SW480 (cell line): Measurements from ENCODE around the gene PTPRK.

Source experiments
- DNase-seq: peaks from one replicate; pipeline ENCODE4 v3.0.0-alpha.2; 2016; ENCODE audit warnings: low spot score

PTPRK gene

GRCh38 chr6:128389820-128390534 lies 130.4 kb downstream of the PTPRK start:
- DNase-seq, result no peak

- no peak for DNase-seq
These were observed 132.0 kb downstream of the PTPRK start for GRCh38 chr6:128388380-128388779.

DNA sequence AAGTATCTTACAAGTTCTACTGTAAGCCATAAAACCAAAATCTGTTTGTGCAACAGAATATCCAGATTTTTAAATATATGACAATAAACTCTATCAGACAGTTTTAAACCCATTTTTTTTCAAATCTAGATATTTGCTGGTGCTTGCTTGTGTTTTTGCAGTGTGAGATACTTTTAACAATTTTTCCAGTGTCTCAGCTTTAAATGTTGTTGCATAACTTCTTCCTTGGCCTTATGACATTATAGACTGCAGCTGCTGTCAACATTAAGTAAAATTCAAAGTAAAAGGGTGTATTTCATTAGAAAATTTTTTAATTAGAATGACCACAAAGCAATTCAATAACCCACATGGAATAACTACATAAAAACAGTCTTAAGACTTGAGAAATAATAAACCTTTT lies 139.5 kb downstream of the PTPRK start:
- no peak for DNase-seq

DNA sequence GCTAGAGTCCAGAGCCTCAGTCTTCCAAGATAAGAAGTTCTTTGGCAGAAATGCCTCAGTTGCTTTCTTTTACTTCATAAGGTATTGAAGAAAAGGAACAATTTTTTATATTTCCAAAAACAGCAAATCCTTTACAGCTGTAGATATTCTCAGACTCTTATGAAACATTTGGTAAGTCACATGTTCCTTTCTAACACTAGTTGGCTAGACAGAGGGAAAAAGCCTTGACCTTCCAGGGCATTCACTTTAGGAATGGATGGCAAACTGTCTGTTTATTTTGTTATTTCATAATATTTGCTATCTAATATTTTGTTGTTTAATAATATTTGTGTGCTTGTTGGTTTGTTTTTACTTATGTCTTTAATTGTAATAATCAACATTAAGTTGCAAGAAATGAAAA lies 140.8 kb downstream of the PTPRK start:
- DNase-seq, result no peak

- DNase-seq, result no peak
These were observed 143.4 kb downstream of the PTPRK start for GRCh38 chr6:128376952-128377503.

DNA sequence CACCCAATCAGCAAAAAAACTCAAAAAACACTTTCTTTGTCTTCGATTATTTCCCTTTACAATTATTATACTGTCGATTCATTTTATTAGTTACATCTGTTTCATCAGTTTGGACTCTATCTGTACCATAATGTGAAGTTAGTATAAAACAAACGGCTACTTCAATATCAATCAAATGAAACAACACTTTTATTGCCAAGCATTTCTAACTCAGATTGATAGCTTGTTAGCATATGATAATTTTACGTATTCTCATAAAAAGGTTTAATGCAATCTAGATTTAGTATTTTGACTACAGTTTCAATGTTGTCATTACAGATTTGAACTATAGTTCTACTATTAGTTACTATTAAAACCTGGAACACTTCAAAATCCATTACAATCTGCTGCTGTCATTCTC lies 149.3 kb downstream of the PTPRK start:
- no peak for DNase-seq

DNA sequence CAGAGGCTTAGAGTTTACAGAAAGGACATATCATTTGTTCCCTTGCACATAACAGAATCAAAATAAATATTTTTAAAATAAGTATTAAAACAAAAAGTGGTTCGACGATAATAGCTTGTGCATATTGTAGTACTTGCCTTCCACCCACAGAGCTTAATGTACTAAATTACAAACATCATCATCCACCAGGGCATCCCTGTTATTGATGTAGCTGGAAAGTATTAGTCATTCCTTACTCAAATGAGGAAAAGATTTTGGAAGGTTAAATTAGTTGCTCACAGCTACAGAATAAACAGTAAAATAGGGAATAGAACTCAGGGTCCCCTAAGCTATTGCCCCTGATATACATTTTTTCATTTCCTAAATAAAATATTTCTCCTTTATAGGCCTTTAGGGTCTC lies 150.3 kb downstream of the PTPRK start:
- DNase-seq, result no peak

DNA sequence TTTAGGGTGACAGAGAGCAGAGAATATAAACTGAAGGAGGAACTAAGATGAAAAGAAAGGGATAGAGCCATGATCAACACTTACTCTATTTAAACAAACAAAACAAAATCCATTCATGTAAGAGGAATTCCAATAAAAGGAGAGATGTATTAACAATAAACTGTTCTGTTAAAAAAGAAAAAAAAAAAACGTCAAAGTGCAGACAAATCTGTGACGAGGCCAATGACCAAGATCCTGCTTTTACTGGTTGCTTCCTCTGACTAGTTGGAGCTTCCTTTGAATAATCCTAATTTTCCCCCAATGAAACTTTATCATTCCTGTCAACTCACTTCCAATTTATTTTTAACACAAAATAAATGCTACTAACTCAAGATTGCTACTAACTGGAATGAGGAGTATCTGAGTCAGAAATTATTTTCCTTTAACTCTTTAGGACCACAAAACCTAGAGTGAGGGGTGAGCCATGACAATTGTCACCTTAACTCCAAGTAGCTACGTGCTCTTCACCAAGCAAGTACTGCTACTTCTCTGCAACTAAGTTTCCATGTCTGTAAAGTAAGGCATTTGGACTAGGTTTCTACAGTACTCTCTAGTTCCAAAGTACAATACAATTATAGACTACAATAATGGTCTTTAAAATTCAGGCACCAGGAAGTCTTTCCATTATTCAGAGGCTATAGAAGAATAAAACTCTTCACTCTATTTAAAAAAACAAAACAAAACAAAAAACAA lies 152.0 kb downstream of the PTPRK start:
- no peak for DNase-seq

DNA sequence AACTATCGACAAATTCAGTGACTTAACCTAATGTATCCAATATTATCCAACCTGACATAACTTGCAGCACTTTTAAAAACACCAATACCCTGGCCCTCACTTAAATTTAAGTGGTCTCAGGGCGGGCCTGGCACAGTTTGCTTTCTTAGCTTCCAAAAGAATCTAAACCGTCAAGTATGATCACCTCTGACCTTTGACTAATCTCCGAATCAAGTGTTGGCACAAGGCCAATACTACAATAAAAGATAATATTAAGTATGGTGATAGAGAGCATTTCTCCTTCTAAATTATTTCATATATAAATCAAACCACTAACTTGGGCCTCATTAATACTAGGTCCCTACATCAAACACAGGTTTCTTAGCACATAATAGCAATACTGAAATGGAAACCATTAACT lies 153.0 kb downstream of the PTPRK start:
- no peak for DNase-seq

DNA sequence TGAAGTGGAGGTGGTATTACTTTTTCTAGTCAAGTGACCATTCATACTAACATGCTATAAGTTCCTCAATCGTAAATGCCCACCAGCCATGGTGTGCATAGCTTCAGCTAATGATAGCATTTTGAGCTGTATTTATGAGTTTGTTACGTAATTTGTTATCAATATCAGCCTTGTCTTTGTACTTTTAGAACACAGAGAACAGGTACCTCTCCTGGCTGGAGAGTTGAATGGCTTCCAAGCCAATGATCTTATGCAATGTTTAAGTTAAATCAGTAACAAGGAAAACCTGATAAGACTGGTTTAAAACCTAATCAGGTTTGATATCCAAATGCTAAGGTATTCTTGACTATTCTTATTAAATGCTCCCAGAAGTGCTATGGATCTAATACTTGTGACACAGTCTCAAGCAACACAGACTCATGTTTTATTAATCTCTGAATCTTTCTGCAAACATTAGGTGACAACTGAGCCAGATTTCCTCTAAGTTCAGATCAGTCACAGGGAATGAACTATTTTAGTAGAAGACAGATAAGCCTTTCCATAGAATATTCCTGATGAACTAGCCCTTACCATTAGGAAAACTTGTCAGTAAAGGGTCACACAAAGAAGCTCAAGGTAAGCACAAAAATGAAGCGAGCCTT lies 154.8 kb downstream of the PTPRK start:
- DNase-seq, result no peak

DNA sequence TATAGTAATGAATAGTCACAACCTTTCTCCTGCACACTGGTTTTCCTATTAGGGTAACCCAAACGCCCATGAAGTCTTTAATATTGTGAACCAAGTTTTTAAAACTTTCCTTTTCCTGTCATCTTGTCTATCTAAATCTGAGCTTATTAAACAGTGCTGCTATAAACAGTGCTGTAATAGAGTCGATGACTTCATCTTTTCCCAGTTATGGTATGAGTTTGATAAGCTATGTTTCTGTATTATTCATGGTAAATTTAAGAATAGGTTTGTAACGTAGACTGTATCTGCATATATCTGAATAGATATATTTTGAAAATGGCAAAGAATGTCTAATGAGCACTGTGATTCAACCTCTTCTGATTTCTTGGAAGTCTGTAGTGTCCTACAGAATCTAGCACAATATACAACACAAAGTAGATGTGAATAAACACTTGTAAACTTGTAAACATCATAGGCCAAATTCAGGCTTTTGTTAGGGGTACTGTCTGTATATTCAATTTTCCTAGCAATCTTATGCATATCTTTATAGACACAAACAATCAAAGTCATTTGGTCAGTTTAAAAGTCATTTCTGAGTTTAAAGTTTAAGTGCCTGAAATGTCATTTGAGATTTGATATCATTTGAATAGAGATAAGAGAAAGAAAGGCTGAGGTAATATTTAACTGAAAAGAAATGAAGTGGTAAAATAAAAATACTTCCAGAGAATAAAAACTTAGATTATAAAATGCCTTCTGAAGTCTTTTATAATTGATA lies 155.5 kb downstream of the PTPRK start:
- no peak for DNase-seq

DNA sequence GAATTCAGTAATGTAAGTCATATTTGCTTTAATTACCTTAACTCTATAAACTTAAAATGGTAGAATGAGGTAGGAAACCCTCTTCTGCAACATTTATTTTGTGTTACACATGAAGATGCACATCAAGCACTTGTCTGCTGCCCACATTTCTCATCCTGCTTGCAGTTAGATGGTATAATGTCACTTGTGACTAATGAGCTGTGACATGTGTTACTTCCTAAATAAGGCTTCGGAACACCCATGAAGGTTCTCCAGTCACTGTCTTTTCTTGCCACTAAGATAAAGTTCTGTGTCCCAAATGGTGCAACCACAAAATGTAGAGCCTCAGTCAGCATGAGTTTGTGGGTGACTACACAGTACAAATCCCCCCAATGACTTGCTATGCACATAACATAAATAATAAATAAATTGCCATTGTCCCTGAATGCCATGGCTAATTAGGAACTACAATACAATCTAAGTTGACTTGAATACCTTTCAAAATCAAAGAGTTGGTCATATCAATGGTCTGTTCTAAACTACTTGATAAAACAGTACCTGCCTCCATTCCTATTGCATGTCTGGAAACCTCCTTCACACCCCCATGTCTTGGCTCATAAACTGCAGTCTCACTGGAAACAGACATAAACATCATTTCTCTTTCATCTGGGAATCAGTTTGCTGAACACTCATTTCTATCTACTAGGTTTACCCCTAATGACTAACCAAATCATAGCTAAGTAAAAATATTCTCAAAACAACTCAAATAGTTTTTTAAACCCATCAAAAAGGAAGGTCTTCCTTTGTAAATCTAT lies 157.2 kb downstream of the PTPRK start:
- DNase-seq, result no peak

DNA sequence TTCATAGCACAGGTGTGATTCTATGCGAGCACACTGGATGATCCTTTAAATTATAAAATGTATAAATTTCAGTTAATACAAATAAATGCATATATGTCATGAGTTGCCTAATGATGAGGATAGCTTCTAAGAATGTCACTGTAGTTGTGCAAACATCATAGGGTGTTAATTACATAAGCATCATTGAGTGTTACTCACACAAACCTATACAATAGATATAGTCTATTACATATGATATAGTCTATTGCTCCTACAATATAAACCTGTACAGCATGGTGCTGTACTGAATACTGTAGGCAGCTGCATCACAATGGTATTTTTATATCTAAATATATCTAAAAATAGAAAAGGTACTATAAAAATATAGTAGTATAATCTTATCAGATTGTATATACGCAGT lies 159.0 kb downstream of the PTPRK start:
- no peak for DNase-seq

- no peak for DNase-seq
These were observed 162.1 kb downstream of the PTPRK start for GRCh38 chr6:128358244-128358776.

DNA sequence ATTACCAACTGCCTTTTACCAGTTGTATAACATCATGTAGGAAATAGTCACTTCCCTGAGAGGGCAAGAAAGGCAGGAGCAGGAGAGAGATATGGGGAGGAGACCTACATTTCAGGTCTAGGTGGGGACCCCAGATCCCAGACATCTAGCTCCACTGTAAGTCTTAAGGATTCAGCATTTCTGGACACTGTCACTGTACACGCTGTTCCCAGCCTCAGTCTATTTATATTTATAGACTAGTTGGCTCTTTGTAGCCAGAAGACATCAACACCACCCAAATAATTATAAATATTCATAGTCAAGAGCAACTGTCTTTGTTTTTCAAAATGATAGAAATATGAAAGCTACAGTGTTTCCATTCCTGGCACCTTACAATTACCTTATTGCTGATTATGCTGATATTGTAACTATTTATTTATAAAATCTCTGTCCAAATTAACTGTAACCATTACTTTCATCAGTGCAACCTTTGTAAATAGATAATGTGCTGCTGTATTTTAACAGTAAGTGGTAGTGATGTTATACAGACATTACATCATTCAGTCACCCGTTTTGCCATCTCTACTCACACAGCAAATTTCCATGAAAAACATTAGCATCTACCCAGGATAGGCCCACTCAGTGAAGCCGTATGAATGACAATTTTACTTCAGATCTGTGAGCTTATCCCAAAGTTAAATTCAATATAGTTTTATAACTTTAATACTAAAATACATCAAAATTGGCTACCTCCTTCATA lies 162.8 kb downstream of the PTPRK start:
- DNase-seq, result no peak

- DNase-seq, result no peak
These were observed 168.0 kb downstream of the PTPRK start for GRCh38 chr6:128352366-128352765.

DNA sequence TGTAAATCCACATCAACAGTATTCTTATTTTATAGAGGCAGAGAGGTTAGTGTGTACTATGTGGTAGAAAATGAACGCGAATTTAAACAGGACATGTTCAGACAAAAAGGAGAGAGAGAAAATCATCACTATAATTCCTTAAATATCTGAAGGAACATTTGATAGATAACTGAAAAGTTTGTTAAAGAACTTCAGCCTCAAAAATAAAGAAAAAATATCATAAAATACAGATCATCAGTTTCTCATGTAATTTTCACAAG lies 169.2 kb downstream of the PTPRK start:
- no peak for DNase-seq

DNA sequence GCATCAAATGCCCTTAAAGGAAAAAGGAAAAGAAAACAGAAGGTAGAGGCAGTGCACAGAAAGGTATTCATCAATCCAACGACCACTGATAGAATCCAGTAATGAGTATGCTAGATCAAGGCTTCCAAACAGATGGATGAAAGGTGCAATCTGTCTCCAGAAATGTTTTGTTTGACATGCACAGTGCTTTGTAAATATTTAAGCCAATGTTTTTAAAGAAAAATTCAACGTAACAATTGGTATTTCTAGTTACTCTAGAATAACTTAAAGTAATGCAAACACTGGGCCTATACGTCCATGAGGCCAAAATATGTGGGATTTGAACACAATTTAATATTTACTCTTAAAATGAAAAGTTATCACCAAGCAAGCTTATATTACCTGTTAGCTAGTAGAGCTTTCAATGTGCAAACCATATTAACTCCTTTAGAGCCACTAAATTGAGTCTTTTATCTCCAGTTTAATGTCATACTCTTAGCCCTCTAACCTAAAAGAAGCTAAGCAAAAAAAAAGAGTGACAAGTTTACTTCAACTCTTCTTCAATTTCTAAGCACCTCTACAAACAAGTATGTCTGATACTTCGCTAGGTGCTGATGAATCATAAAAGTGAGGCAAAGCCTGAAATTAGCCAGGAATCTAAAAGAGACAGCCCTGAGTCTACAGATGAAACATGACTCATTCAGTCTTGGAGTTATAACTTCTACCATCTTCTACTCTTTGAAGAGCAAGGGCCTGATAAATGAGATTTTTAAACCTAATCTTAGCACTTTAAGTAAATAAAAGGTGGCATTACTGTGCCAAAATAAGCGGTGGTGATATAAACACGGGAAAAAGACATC lies 169.8 kb downstream of the PTPRK start:
- no peak for DNase-seq

GRCh38 chr6:128347123-128347522 lies 173.3 kb downstream of the PTPRK start:
- DNase-seq, result no peak

DNA sequence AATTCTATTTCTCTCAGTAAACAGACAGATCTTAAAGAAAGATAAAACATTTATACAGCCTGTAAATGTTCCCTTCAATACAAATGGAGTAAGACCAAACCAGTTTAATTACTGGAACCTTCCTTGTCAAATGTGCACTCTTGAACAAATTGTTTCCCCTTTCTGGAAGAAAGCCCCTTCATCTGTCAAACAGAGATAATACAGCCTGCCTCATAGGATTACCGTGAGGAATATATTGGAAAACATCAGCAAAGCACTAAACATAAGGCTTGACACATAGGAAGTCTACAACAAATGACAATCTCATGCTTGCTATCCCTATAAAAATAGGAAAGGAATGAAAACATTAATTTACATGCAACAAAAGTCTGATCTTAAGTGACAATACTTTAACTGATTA lies 173.8 kb downstream of the PTPRK start:
- no peak for DNase-seq
